Measurements from ENCODE around the gene IVD.
A peak's percentile ranks its signal among the peaks of the same experiment; 100 is the strongest.

The IVD gene

DNA sequence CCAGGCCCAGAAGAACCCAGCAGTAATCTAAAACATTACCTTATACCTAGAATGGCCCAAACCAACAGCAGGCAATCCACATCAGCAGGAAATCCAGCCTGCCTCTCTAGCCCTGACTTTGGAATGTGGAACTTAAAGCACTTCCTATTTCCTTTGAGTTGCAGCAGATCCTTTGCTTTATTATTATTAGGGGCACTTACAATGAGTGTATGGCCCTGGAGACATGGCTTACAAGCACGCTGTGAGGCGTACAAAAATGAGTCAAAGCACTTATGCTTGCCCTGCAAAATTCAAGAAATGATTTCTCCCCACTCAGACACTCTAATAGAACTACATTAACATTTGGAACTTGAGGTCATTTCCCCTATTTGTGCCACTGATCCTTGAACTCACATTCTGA is 32.6 kb upstream of the IVD start:
- no peak for DNase-seq (ENCODE audit: low read depth in 2 of 2, low spot score in 1 of 2)

DNA sequence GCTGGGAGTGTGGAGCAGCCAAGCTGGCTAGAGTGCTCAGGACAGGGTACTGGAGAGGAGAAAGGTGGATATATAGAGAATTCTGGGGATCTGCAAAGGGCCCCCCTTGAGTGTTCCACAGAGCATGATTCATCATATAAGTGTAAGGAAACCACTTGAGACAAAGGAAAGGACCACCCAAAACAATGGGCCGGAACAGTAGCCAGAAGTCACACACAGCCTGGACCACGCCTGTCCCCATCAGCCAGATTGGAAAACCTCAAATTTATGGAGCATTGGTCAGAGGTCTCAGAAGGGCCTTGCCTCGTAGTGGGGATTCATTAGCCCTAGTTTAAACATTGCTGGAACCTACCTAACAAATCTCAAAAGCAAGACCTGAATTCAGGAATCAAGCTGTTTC is 28.0 kb upstream of the IVD start:
- no peak for DNase-seq (ENCODE audit: low read depth in 2 of 2, low spot score in 1 of 2)

DNA sequence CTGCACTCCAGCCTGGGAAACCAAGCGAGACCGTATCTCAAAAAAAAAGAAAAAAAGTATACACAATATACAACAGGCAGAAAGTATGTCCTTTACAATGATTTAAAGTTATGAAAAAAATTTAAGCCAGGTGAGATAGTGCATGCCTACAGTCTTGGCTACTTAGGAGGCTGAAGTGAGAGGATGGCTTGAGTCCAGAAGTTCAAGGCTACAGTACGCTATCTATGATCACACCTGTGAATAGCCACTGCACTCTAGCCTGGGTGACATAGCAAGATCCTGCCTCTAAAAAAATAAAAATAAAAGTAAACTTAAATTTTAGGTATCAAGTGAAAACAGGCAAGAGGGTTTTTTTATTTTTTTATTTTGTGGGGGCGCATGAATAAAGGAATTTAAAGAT is 26.2 kb upstream of the IVD start:
- no peak for DNase-seq (ENCODE audit: low read depth in 2 of 2, low spot score in 1 of 2)

DNA sequence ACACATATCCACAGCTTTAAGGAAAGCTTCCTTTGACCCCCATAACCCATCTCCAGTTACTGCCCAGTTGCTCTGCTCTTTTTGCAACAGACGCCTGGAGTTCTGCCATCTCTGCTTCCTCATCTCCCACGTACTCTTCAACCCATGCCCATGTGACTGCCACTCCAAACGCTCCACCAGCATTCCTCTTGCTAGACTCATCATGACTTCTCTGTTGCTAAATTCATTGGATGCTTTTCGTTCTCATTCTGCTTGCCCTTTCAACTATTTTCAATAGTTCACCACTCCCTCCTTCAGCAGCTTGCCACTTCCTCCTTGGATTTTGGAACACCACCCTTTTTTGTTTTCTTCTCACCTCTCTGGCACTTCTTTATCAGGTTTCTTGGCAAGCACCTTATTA is 25.7 kb upstream of the IVD start:
- no peak for DNase-seq (ENCODE audit: low read depth in 2 of 2, low spot score in 1 of 2)

DNA sequence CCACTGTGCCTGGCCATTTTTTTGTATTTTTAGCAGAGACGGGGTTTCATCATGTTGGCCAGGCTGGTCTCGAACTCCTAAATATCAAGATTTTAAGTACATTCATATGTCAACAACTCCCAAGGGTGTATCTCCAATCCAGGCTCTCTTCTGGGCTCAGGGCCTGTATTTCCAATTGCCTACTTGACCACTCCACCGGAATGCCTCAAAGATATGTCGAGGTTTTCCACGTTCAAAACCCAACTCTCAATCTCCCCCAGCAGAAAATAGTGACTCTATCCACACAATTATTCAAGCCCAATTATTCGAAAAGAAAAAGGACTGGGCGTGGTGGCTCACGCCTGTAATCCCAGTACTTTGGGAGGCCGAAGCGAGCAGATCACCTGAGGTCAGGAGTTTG is 25.0 kb upstream of the IVD start:
- no peak for DNase-seq (ENCODE audit: low read depth in 2 of 2, low spot score in 1 of 2)

DNA sequence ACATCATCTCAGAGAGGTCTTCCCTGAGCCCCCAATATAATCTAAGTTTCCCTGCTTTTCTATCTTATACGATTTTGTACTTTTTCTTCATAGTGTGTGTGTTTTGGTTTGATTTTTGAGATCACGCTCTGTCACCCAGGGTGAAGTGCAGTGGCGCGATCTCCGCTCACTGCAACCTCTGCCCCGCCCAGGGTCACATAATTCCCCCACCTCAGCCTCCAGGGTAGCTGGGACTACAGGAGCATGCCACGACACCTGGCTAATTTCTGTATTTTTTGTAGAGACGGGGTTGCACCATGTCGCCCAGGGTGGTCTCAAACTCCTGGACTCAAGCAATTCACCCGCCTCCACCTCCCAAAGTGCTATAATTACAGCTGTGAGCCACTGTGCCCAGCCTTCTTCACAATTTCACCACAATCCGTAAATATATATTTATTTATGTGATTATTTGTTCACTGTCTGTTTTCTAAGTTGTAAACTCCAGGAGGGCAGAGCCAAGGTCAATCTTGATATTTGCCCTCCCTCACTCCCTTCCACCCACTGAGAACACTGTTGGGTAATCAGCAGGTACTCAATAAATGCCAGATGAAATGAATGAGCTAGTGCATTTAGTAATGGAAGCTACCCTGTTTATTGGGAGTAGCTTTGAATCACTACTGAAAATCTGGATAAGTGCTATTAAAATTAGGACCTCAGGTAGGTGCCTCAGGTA is 23.6 kb upstream of the IVD start:
- no peak for DNase-seq (ENCODE audit: low read depth in 2 of 2, low spot score in 1 of 2)

DNA sequence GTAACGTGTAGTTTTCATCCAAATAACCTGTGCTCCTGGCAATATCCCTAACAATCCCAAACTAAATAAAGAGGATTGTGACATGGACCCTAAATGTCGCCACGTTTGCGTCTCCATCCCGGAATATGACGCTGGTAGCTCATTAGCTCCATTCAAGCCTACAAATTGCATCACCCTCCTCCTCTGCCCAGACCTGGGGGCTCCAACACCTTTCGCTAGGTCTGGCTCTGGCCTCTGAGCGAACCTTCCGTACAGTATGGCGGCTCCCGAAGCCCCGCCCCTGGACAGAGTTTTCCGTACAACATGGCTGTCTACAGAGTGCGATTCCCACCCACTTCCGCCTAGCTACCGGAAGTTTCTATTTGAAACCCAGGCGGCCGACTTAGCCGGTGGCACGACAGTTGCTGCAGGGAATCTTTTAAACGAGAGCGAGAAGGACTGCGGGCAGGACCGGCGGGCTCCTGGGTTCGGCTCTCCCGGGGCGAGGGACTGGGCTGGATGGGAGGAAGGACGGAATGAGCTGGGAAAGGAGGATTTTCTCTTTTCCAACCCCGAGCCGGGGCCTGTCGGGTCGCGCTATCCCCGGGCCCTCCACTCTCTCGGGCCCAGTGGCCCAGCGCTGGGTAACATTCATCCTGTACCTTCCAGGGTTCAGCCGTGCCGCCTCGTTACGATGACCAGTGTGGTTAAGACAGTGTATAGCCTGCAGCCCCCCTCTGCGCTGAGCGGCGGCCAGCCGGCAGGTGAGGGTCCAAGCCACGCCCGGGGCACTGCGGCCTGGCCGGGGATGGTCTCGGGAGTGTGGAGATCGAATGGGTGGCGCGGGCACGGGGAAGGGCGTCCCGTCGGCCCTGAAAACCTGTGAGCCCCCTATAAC is 22.8 kb upstream of the IVD start, which contains the start of gene KNSTRN:
Gene KNSTRN, plus strand, starts transcription at position 142 of the 877 bp plus-strand sequence. Its CDS starts 115 bp downstream, at position 257.
- peak; percentile 79 to 85 for DNase-seq (ENCODE audit: low read depth in 2 of 2, low spot score in 1 of 2)

DNA sequence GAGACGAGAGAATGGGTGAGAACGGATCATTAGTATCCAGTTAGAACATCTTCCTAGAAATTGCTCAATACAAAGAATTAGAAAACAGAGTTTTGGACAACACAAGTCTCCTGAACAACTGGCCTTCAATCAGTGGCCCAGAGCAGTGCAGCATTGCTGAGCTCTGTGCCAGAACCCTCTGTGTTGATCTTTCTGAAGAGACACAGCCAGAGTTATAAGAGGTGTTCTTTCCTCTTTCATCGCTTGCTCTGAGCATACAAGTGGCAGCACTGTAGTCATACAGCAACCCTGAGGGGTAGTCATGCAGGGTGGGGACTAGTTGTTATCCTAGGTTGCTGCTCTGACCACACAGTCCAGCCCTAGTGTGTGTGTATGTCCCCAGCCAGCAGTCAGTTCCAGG is 19.1 kb upstream of the IVD start:
- DNase-seq (ENCODE audit: low read depth in 2 of 2, low spot score in 1 of 2): no peak

DNA sequence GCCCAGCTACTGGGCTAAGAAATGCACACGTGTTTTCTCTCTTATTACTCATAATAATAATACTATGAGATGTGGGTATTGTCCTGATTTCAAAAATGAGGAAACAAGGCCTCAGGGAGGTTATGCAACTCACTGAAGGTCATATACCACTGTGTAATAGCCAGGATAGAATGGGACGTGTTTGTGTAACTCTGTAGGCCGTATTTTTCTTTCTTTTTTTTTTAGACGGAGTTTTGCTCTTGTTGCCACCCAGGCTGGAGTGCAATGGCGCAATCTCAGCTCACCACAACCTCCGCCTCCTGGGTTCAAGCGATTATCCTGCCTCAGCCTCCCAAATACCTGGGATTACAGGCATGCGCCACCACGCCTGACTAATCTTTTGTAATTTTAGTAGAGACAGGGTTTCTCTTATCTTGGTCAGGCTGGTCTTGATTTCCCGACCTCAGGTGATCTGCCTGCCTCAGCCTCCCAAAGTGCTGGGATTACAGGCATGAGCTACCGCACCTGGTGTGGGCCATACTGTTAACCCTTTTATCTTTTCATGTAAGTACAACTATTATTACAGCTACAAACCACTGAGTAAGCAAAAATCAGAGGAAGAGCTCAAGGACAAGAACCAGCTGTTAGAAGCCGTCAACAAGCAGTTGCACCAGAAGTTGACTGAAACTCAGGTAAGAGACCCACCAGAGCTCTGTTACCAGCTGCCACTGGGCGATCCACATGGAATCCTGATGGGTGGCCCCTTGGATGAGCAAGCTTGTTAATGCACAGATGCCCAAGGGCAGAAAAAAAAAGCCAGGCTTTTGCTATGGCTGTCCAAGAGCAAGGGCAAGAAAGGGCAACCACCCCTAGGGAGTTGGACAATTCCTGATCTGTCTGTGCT is 16.4 kb upstream of the IVD start:
- DNase-seq (ENCODE audit: low read depth in 2 of 2, low spot score in 1 of 2): no peak

DNA sequence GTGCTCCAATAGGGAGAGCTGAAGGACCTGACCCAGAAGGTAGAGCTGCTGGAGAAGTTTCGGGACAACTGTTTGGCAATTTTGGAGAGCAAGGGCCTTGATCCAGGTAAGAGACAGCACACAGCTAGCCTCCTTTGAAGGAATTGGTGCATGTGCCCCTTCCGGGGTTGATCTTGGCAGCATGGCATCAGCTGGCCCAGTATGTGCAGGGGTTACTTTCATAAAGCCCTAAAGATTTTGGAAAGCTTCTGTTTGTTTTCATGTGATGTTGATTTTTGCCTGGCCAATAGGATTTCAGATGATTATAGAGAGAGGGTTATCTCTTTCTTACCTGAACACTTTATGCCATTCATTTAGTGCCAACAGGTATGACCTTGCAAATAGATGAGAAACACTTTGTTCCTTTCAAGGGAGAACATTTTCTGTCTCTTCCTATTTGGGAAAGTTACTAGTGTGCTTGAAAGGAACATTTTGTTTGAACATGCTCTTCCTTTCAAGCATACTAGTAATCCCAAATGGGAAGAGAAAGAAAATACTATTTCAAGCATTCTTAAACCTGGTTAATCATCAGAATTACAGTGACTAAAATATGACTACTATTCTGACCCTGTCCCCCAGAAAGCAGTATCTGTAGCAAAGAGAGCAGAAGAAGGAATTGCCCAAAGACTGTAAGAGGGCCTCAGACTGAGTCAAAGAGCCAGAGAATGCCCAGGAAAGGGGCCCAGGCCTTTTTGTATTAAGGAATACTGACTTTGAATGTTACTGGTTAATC is 15.6 kb upstream of the IVD start:
- no peak for DNase-seq (ENCODE audit: low read depth in 2 of 2, low spot score in 1 of 2)

DNA sequence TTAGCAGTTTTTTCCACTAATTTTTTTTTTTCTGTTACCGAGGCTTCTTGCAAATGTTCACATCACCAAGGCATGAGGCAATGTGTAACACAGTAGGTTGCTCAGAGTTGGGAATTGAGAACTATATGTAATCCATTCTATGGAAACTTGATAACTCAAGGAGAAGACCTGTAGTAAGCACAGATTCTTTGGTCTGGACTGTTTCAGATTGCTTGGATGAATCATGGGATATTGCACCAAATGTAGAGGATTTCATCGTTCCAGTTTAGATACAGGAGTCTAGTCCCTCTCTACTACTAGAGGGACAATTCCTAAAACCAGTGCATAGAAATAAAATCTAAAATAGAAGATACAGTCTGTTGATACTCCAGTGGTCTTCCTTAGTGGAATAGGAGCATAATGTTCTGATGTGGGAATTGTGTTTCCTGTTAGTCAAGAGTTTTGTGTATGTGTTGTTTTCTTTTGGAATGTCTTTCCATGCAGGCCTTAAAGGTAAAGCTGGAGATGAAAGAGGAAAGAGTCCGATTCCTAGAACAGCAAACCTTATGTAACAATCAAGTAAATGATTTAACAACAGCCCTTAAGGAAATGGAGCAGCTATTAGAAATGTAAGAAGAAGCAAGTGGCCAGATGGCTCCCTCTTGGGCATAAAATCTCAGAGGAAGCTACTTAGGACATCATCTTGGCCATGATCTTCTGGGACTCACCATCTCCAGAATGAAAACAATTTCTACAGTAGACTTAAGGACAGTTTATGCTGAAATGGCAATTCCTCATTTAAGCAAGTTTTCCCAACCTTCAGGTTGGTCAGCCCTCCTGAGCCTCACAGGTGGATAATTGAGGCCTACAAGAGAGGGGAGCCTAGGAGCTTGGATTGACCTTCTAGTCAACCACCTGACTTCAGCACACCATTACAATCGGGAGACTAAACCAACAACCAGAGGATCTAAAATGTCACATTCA is 12.3 kb upstream of the IVD start:
- no peak for DNase-seq (ENCODE audit: low read depth in 2 of 2, low spot score in 1 of 2)

DNA sequence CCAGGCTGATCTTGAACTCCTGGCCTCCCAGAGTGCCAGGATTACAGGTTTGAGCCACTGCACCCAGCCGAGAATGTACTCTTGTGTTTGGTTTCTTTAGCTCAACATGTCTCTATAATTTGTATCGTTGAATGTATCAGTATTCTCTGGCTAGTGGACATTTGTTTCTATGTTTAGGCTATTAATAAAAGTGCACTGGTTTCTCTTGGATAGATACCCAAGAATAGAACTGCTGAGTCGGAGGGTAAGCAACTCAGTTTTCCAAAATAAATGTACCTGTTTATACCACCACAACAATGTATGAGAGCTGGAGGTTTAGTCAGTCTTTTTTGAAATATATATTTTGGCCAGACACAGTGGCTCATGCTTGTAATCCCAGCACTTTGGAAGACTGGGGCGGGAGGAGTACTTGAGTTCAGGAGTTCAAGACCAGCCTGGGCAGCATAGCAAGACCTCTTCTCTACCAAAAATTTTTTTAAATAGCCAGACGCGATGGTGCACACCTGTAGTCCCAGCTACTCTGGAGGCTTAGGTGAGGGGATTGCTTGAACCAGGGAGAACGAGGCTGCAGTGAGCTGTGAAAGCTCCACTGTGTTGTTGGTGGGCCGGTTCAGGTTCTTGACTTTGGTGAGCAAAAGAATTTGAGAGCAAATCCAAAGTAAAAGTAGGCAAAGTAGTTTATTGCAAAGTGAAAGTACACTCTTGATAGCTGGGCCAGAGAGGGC is 7.7 kb upstream of the IVD start:
- no peak for DNase-seq (ENCODE audit: low read depth in 2 of 2, low spot score in 1 of 2)

DNA sequence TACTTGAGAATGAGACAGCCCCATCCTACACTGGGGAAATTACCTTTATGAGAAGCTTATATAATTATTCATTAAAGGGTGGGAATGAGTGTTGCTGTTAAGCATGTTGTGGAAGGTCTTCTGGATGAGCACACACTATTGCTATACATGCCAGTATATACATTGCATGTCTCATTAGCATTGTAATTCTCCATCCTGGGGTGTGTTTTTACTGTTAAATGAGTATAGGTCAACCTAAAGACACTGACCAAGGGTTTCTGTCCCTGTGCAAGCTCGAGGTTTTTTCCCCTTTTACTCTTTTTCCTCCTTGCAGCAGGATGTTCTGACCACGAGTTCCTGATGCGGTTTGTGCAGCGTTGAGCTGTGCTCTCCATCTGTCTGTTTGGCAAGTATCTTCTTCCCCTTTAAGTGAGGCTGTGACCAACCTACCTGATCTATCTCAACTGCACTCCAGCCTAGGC is 7.2 kb upstream of the IVD start:
- no peak for DNase-seq (ENCODE audit: low read depth in 2 of 2, low spot score in 1 of 2)

DNA sequence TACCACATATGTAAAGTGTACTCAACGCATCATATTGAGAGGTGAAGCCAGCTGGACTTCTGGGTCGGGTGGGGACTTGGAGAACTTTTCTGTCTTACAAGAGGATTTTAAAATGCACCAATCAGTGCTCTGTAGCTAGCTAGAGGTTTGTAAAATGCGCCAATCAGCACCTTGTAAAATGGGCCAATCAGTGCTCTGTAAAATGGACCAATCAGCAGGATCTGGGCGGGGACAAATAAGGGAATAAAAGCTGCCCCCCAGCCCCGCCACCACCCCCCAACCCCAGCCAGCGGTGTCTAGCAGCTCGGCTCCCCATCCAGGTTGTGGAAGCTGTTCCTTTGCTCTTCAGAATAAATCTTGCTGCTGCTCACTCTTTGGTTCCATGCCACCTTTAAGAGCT is 6.2 kb upstream of the IVD start:
- no peak for DNase-seq (ENCODE audit: low read depth in 2 of 2, low spot score in 1 of 2)

DNA sequence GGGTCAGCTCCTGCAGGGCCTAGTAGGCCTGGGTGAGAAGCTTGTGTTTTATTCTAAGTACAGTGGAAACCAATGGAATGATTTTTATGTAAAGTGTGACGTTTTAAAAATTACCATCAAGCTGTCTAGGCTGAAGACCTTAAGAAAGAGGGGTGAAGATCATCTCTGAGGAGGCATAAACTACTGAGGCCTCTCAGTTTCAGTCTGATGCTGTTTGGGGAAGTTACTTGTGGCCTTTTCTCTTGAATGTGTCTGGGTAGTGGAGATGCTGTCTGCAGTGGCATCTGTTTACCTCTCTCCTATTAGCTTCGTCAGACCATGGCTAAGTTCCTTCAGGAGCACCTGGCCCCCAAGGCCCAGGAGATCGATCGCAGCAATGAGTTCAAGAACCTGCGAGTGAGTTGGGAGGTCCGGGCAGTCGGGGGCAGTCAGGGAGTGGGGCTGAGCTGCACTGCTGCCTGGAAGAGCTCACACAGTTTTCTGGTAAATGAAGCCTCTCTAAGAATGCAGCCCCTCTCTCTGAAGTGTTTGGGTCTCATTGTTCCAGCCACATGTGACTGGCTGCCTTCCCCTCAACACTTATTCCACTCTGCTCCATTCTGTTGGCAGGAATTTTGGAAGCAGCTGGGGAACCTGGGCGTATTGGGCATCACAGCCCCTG is 1.9 kb downstream of the IVD start:
- DNase-seq (ENCODE audit: low read depth in 2 of 2, low spot score in 1 of 2): no peak

DNA sequence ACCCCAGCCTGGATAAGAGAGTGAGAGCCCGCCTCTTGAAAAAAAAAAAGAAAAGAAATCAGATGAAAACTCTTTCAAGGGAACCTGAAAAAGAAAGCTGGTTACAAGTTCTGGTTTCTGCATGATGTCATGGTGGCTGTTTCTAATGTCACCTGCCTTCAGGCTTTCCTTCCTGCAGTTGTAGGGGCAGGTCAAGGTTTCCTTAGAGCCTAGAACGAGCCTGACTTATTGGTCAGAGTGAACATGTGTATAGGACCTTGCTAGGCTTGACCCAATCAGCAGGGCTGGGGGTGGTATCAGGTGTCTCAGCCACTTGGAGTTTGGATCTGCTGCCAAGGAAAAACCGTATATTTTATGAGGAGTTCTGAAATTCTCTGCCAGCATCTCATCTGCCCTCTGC is 3.8 kb downstream of the IVD start:
- DNase-seq (ENCODE audit: low read depth in 2 of 2, low spot score in 1 of 2): no peak

DNA sequence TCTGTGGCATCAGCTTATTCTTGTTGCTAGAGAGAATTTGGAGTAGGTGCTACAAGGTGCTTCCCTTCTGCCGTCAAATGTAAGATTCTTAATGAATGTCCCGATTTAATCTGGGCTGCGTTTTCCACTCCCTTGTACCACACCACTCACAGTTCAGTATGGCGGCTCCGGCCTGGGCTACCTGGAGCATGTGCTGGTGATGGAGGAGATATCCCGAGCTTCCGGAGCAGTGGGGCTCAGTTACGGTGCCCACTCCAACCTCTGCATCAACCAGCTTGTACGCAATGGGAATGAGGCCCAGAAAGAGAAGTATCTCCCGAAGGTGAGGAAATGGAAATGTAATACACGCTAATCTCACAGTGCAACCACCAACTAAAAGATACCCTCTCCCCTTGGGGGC is 4.9 kb downstream of the IVD start:
- no peak for DNase-seq (ENCODE audit: low read depth in 2 of 2, low spot score in 1 of 2)

DNA sequence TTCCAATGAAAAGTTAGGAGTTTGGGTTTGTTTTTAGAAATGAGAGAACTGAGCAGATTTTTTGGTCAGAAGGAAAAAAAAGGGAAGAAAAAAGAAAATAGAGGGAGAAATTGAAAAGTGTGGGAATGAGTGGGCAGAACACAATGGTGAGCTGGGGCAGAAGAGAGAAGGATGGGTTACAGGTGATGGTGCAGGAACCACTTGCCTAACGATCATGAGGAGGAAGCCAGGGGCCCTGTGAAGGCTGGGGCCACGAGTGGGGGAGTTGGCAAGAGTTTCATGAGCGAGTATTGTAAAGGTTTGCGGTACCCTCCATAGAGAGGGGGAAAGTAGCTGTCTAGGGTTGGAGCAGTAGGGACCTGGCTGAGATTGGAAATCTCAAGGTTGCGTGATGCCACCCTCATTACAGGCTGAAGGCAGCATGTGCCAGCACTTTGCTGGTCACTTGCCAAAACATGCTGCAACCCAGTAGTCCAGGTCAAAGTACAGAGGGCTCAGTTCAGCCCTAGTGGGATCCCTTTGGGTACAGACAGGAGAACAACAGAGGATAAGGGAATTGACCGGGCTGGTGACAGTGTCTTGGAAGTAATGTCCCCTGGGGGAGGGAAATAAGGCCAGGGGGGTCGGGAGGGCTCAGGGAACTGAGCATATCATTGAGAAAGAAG is 6.6 kb downstream of the IVD start:
- DNase-seq (ENCODE audit: low read depth in 2 of 2, low spot score in 1 of 2): no peak
